IMR-90 (cell line): ENCODE data around the gene SP140.

Experiments used
- MXI1 ChIP-seq: IDR thresholded peaks from 2 replicates; pipeline ENCODE4 v1.6.1; 2012; ENCODE audit warnings: low read depth, mild to moderate bottlenecking, low read length, moderate library complexity, borderline replicate concordance
- POLR2A ChIP-seq: IDR thresholded peaks from 2 replicates; pipeline ENCODE4 v1.6.1; 2012; ENCODE audit warnings: mild to moderate bottlenecking, low read depth, low read length
- TF ChIP-seq, protein P1 (sequence below): conservative IDR thresholded peaks from 2 replicates; pipeline ENCODE4 v1.5.1; 2012; ENCODE audit warnings: mild to moderate bottlenecking, low read depth, low read length, improper control_type of control experiment

DNA sequence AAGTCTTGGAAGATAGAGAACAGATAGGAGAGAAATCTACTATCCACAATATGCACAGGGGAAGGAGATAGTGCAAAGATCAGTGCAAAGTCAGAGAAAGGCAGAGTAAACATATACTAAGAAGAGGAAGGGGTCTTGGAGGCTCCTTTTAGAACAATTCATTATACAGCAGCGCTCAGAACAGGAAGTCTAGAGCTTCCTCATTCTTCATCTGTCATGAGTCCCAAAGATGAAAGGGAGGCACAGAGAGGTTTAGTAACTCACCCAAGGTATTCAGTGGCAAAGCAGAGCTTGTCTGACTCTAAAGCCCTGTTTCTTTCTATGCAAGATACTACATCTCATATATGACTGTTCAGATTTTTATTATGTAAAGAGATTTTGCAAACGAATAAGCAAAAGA is 7.1 kb upstream of the SP140 start:
- TF ChIP-seq, protein P1, sequence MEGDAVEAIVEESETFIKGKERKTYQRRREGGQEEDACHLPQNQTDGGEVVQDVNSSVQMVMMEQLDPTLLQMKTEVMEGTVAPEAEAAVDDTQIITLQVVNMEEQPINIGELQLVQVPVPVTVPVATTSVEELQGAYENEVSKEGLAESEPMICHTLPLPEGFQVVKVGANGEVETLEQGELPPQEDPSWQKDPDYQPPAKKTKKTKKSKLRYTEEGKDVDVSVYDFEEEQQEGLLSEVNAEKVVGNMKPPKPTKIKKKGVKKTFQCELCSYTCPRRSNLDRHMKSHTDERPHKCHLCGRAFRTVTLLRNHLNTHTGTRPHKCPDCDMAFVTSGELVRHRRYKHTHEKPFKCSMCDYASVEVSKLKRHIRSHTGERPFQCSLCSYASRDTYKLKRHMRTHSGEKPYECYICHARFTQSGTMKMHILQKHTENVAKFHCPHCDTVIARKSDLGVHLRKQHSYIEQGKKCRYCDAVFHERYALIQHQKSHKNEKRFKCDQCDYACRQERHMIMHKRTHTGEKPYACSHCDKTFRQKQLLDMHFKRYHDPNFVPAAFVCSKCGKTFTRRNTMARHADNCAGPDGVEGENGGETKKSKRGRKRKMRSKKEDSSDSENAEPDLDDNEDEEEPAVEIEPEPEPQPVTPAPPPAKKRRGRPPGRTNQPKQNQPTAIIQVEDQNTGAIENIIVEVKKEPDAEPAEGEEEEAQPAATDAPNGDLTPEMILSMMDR = no peak
- TF ChIP-seq MXI1 = no peak
- no peak for TF ChIP-seq POLR2A
